ENCODE data around the gene FOXP1.

DNA sequence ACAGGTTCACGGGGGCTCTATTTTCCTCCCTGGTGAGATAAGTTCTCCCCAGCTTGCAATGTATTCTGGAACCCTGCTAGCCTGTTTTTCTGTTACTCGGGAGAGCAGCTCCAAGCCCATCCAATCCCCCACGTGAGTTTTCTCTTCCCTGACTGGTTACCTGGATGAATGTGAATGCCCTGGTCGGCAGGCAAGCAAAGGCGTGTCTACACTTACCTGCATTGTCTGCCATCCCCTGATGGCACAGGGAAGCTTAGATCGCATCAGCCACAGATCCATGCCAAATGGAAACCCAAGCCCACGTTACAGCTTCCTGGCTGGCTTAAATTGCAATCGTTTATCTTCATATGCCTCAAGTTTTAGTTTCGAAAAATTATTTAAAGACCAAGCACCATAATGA is 149.9 kb downstream of the FOXP1 start:
- TF ChIP-seq, protein P1, sequence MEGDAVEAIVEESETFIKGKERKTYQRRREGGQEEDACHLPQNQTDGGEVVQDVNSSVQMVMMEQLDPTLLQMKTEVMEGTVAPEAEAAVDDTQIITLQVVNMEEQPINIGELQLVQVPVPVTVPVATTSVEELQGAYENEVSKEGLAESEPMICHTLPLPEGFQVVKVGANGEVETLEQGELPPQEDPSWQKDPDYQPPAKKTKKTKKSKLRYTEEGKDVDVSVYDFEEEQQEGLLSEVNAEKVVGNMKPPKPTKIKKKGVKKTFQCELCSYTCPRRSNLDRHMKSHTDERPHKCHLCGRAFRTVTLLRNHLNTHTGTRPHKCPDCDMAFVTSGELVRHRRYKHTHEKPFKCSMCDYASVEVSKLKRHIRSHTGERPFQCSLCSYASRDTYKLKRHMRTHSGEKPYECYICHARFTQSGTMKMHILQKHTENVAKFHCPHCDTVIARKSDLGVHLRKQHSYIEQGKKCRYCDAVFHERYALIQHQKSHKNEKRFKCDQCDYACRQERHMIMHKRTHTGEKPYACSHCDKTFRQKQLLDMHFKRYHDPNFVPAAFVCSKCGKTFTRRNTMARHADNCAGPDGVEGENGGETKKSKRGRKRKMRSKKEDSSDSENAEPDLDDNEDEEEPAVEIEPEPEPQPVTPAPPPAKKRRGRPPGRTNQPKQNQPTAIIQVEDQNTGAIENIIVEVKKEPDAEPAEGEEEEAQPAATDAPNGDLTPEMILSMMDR (IDR thresholded peaks at IDR 0.05; ENCODE audit: poor library complexity) = no peak
- TF ChIP-seq EZH2 (IDR thresholded peaks at IDR 0.05; ENCODE audit: borderline replicate concordance) (no peak), EZH2phosphoT487 (IDR thresholded peaks at IDR 0.05; ENCODE audit: low read depth, severe bottlenecking, unreplicated experiment) (no peak)
